ENCODE results near the gene FOXN1.
A peak's percentile ranks its signal among the peaks of the same experiment; 100 is the strongest.

Gene FOXN1

DNA sequence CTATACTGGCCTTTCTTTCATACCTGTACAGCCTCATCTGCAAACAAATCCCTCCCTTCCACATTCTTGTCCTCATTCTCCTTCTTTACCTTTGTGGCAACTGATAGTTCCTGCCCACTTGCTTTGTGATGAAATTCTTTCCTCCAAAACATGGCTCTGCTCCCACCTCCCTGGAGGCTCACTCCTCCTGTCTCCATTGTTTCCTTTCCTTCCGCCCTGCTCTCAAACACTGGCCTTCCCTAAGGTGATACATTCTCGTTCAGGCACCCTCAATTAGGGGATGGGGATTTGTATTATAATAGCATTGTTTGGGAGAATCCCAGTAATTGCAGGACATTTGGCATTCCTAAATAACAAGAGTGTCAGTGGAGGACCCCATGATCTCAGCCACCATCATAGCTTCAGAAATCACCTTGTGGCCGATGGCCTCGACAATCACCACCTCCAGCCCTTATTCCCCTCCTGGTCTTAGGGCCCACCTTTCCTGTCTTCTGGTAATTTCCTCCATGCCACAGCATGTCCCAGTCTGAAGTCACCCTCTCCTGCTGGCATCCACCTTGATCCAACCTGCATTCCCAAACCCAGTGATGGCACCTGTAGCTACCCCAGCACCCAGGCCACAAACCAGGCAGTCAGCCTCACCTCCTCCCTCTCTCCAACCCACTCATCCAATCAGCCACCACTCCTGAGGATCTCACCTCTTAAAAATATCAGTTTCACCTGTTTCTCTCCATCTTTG, 38.4 kb downstream of the FOXN1 start:
- H3K4me3 ChIP-seq (ENCODE audit: low read depth, low read length) = no peak overlapping the region

DNA sequence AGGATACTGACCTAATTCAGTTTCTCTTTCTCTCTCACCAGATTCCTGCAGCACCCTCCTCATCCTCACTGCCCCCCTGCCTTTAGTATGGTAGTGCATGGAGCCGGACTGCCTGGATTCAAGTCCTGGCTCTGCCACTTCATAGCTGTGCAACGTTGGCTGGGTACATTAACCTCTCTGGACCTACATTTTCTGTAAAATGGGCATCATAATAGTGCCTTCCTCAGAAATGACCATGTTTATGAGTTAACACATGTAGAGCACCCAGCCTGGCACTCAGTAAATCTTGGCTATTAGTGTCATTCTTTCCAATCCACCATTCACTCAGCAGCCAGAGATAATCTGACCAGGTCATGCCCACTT, 39.0 kb downstream of the FOXN1 start:
- H3K4me3 ChIP-seq (ENCODE audit: low read depth, low read length) = no peak overlapping the region

DNA sequence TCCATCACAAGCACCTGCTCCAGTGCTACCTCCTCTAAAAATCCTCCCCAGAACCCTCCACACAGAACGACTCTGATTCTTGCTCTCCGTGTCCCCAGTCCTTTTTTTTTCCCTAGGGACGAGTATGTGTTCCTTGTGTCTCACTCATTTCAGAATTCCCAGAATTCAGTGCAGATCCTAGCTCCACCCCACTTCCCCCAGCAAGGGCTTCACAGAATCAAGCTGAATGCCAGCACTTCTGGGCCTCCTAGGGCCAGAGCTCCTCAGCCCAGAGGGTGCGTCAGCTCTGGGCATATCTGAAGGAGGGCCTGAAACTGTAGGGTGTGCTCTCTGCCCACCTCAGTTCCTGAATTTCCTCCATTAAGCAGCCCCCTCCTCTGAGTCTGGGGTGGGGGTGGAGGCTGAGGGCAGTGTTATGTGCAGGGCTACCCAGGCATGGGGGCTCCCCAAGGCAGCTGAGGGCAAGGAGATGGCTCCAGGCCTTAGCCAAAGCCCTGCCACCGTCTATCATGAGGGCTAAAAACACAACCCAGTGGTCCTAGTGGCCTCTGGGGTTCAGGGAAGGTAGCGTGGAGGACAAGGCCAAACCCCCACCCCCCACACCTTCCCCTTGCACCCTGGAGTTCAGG, 39.8 kb downstream of the FOXN1 start:
- no peak overlapping the region for H3K4me3 ChIP-seq (ENCODE audit: low read depth, low read length)

DNA sequence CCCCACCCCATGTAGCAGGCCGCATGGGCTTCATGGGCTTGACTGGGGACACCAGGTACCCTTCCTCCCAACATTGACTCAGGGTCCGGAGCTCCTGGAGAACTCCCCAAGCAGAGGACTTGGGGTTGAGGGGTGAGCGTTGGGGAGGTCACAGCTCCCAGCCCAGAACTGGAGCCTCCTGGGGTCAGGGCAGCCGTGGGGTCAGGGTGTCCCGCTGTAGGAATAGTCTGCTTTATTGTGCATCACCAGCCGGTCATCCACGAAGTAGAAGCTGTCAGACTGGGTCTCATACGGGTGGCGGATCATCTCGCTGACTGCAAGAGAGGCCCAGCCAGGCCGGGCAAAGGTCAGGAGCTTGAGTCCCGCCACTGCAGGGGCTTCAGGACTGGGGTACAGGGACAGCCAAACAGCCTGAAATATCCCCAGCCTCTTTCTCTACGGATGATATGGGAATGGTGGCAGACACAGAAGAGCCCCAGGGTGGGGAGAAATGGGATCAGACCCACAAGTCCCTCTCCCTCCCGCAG, 41.0 kb downstream of the FOXN1 start:
- no peak overlapping the region for H3K4me3 ChIP-seq (ENCODE audit: low read depth, low read length)

DNA sequence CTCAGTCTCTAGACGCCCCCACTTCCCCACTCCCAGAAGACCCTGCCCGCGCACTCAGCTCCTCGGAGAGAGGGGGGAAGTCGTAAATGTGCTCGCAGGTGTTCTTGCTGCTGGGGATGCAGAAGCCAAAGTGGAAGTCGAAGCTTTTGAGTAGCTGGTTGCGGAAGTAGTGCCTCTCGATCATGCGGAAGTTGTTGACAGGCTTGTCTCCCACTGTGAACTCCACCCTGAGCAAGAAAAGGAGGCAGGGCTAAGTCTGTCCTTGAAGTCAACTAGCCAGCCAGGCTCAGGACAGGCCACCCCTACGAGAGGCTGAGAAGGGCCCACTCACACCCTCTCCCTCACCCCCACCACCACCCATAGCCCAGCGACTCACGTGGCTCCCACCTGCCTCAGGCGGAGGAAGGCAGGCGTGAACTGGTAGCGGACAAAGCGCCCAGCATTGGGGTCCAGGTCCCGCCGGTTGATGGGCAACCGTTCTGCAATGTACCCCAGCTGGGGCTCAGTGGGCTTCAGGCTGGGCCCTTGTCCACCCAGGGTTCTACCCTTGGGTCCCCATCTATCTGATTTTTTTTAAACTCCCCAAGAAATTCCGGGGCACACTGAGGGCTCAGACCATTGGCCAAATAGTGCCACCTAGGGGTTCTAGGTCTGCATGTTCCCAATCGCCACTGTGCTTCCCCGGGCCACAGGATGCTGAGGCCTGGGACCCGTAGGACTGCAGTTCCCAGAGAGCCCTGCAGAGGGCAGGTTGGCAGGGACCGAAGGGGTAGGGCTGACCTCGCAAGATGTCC, 41.7 kb downstream of the FOXN1 start:
- H3K4me3 ChIP-seq (ENCODE audit: low read depth, low read length) = no peak overlapping the region

DNA sequence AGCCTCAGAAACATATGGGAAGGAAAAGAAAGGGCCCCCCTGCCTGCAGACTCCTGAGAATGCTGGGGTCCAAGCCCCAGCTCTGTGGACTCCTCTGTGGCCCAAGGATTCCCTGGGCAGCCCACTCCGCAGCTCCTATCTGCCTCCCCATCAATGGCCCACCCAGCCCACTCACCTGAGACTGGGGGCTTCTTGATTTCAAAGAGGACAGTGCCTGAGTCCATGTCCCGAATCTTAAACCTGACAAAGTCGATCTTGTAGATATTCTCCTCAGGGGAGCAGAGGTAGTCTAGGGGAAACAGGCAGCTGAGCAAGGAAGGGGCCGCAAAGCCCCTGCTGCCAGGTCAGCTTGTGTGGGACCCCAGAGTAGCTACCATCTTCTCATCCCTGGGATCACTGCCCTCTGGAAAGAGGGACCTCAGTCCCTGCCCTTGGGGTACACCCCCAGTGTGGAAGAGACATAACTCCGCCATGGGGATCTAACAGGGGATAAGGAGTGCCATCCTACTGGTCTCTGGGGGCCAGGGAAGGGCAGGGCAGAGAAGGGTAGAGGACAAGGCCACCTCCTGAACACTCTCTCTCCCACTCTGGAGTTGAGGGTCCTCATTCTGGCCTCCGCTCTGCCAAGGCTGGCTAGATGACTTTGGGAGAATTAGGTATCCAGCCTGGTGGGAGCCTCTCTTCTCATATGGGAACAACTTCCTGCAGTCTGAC, 42.4 kb downstream of the FOXN1 start:
- H3K4me3 ChIP-seq (ENCODE audit: low read depth, low read length) = no peak overlapping the region

DNA sequence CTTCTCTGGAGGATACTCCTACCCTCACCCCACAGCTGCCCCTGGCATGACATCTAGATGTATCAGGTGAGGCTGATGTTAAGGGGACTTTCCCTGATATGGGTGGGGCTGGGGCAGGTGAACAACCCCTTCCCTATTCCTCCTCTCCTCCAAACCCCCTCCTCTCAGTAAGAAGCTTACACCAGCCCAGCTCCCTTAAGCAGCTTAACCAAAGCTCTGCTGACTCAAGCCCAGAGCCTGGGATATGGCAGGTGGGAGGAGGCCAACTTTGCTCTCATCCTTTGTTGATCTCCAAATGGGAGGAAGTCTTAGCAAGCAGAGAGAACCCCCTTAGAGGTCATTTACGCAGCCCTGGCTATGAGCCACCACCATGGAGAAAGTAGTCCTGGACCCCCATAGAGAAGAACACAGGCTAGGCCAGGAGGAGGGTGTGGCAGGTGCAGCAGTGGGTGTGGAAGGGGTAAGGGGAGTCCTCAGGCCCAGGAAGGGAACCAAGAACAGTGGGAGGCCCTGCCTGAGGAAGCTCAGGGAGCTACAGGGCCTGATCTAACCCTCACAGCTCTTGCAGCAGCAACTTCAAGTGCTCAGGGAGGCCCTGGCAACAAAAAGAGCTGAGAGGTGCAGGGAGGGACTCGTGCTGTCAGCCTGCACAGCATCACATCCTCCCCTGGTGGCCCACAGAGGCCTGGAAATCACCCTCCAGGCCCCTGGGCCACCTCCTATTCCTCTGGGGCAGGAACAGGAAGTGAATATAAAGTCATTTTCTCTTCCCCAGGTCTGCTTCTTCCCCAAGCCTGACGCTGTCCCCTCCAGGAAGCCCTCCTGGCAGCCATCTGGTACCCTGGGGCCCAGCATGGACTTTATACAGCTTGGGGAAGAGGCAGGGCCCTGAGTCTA, 43.3 kb downstream of the FOXN1 start:
- H3K4me3 ChIP-seq (ENCODE audit: low read depth, low read length) = no peak overlapping the region

DNA sequence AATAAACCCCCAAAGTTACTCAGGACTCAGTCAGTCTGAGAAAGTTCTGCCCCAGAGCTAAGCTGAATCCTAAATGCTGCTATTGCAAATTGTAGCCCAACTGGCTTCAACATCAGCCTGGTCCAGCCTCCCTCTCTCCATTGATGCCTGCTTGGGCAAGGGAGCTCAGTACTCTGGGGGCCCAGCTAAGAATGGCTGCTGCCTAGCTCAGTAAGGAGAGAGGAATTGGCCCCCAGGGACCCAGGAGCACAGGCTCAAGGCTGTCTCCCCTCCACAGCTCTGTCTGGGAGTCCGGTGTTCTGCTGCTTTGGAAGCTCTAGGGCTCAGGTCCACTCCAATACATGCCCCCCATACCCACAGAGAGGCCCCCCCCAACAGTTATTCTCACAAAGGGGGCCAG, 44.7 kb downstream of the FOXN1 start:
- no peak overlapping the region for H3K4me3 ChIP-seq (ENCODE audit: low read depth, low read length)

DNA sequence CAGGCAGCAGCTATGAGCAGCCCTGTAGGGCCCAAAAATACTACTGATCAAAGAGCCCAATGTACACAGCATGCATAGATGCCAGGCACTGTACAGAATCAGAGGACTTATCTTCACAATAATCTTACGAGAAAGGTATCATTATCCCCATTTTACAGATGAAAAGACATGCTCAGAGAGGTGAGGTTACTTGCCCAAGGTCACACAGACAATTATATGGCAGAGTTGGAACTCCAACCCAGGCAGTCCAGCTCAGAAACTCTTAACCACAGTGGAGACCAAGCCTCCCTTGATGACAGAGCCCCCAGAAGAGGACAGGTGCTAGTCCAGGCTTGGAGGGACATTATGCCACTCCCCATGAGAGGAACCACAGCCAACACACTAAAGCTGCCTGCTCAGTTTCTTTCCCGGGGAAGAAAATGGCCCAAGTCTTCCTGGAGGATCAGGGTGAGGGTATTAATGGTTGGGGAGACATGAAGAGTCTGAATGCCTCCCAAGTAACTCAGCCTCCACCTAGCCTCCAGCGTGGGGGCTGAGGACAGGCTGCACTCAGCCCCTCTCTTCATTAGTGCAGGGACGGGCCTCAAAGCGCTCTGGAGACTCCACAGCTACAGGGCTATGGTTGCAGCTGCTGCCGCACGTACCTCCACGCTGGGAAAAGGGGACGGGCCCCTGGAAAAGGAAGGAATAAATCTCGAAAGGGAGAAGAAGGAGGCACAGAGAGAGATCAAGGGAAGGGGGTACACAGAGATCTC, 45.5 kb downstream of the FOXN1 start:
- peak overlapping the region; percentile 69 for H3K4me3 ChIP-seq (ENCODE audit: low read depth, low read length)

DNA sequence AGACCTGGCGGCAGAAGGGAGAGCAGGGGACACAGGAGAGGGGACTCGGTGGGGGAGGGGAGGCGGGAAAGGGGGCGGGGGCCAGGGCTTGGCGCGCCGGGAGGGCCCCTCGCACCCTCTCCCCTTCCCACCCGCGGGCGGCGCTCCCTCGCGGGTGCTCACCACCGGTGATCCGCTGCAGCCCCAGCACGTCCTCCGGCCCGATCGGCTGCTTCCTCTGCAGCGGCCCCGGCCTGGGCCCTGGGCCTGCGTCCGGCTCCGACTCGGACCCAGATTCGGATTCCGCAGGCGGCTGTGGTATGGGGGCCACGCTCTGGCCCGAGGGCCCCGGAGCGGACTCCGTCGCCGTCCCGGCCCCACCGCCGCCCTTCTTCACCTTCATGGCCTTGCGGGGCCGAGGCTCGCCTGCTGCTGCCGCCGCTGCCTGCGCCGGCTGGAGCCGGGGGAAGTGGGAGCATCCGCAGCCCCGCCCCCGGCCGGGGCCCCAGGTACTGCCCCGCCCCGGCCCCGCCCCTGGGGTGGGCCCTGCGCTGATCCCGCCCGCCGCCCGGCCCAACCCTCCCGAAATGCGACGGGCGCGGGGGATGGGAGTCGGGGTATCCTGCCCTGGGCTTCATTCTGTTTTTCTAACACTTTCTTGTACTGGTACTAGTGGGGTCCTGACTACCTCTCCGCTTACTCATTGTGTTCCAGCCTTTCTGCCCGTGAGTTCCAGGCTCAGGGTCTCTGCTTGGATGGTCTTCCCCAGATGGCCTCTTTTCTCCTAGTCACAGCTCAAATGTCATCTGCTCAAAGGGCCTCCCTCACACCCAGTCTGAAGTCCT, 46.2 kb downstream of the FOXN1 start, which contains the start of gene UNC119:
Gene UNC119, minus strand, starts transcription at position 449 of the 824 bp plus-strand sequence. Its CDS starts 67 bp downstream, at position 382.
- peak within 1 kb of the TSS; percentile 69 for H3K4me3 ChIP-seq (ENCODE audit: low read depth, low read length)

DNA sequence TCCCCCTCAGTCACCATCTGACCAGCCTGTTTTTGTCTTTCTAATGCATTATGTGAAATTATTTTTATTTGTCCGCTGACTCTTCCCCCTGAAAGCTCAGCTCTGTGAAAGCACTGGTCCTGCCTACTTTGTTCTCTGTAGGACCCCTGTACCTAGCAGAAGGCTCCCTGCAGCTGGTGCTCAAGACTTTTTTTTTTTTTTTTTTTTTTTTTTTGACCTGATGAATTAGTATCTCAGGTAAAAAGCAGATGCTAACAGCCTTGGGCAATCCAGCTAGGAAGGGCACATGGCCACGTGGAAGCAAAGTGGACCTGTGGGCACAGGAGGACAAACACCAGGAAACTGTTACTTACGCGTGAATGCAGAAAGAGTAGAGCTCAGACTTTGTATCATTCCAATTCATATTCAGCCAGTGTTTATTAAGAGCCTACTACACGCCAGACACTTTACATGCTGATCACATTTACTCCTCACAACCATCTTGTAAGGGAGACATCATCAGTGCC, 46.9 kb downstream of the FOXN1 start:
- no peak overlapping the region for H3K4me3 ChIP-seq (ENCODE audit: low read depth, low read length)

DNA sequence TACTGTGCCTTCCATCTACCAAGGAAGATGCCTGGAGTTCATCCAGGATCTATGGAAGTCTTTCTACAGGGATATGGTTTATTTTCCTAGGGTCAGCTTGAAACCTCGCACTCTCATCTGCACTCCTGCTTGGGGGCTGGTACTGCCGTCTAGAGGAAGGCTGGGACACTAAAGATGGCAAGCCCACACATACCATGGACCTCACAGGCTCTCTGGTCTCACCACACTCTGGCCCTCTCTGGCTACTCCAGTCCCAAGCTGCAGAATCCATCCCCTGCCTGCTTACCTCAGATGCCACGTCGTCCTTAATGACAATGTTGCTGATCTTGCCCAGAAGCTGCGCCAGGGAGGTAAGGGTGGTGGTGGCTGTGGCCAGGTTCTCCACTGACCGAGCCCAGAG, 48.4 kb downstream of the FOXN1 start:
- H3K4me3 ChIP-seq (ENCODE audit: low read depth, low read length) = no peak overlapping the region

DNA sequence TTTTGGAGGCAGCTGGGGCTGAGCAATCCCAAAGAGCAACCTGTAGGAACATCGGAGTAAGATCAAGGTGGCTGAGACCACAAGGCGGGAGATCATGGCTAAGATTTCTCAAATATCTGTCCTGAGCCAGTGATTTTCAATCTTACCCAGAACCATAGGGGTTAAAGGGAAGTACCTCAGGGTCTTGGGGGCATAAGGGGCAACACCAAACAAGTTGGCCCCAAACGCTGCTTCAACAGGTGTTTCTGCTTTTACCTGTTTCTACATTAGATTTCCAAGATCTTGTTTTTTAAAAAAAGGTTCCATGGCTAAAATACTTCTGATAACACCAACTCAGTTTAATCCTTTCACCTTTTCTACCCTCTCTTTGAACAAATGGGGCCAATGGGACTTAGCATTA, 48.9 kb downstream of the FOXN1 start:
- no peak overlapping the region for H3K4me3 ChIP-seq (ENCODE audit: low read depth, low read length)

DNA sequence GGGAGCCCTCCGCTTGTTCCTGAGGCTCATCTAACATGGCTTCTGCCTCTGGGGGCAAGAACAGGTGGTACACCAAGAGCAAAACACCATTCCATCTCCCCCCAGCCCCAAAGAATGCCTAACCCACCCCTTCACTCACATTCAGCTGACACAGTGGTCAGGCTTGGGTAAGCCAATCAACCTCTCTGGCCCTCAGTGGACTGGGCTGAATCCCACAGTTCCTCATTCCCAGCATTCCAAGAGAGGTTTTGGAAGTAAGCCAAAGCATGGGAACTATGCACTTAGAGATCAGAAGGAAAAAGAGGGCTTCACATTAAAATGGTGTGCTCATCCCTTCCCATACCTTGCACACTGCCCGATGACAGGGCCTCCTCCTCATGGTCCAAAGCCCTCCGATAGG, 57.3 kb downstream of the FOXN1 start:
- H3K4me3 ChIP-seq (ENCODE audit: low read depth, low read length) = no peak overlapping the region

DNA sequence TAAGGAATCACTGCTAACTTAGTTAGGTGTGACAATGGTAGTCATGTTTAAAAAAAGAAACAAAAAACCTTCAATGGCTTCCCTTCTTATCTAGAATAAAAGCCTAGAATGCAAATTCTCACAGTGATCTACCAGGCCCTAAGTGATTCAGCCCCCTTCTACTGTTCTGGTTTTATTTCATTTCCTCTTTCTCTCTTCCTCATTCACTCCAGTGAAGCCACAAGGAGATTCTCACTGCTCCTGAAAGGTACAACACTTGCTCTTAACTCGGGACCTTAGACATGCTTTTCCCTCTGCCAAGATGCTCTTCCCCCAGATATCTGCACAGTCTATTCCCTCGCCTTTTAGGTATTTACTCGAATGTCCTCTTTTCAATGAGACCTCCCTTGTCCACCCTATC, 61.5 kb downstream of the FOXN1 start:
- H3K4me3 ChIP-seq (ENCODE audit: low read depth, low read length) = no peak overlapping the region

DNA sequence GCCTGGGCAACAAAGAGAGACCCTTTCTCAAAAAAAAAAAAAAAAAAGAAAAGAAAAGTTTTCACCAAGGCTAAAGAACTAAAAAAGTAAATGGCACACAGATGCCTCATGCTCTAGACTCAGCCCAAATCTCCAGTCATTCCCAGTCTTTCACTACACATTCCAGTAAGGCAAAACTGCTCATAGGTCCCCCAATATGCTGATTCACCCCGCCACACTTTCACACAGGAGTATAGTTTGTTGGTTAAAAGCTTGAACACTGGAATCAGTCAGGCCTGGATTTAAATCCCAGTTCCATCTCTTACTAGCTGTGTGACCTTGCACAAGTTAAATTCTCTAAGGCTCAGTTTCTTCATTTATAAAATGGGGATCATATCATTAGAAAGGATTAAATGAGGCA, 63.3 kb downstream of the FOXN1 start:
- no peak overlapping the region for H3K4me3 ChIP-seq (ENCODE audit: low read depth, low read length)

DNA sequence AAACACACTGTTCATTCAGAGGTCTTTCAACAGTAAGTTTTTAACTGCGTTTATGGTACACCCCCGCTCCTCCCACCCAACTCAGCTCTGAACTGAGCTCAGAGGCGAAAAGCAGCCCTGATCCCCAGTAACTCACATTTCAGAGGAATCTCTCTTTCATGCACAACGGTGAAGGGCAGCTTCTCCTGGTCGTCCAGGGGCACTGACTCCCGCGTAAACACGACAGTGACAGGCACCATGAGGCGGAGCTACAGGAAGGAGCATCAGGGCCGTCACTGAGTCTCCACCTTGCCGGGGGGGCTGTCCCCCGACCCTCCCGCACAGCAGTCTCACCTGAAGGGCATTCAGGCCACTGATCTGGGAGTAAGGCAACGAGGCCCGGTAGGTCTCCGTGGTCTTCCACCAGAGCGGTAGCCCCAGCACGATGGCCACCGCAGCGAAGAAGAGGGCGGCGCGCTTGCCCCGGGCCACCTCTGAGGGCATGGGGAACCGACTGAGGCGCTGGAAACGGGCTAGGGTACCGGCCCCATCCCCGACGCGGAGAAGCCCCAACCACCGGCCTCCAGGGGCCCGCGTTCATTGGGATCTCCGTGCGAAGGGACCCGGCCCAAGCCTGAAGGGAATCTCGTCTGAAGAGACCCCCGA, 64.7 kb downstream of the FOXN1 start:
- H3K4me3 ChIP-seq (ENCODE audit: low read depth, low read length) = peak overlapping the region; percentile 92

All from iPS-11a (cell line).